ENCODE measurements around the gene ANKRD44.

The ANKRD44 gene

GRCh38 chr2:196971574-196972279 lies 338.9 kb downstream of the ANKRD44 start:
- no peak for DNase-seq

DNA sequence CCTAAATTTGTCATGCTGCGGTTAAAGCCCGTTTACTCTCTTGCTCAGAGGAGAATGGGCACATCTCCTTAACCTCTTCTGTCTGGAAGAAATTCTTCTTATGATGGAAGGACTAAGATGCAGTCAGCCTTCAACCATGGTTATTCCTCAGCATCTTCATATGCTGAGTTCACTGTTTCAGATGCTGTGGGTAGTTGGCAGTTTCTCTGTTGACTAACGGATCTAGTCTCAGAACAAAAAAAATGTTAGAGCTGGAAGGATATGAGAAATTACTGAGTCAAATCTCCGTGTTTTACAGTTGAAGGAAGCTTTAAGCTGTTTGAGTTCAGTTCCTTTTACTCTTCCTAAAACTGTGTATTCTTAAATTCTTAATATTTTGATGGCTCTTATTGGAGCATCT lies 340.5 kb downstream of the ANKRD44 start:
- DNase-seq: no peak

DNA sequence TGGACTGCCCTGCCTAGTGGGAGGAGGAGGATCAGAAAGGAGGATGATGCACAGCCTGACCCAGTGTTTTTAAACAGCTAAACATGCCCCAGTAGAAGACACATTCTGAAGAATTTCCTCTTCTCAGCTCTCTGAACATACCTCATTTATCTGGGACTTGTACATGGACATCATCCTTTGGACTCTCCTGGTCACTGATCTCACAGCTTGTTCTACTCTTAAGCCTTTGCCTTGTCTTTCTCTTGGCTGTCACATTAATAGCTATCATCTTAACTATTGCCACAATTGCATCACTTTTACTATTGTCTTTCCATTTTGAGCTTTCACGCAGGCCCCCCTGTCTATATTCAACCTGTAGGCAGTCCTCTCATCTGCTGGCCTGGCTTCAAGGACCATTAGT lies 342.1 kb downstream of the ANKRD44 start:
- DNase-seq: no peak

DNA sequence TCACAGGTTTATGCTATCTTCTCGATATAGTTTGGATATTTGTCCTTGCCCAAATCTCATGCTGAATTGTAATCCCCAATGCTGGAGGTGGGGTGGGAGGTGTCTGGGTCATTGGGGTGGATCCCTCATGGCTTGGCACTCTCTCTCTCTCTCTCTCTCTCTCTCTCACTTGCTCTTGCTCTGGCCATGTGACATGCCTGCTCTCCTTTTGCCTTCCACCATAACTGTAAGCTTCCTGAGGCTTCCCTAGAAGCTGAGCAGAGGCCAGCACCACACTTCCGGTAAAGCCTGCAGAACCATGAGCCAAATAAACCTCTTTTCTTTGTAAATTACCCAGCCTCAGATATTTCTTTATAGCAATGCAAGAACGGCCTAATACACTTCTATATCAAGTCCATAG lies 342.8 kb downstream of the ANKRD44 start:
- DNase-seq: no peak

GRCh38 chr2:196967116-196967515 lies 343.5 kb downstream of the ANKRD44 start:
- DNase-seq: no peak

DNA sequence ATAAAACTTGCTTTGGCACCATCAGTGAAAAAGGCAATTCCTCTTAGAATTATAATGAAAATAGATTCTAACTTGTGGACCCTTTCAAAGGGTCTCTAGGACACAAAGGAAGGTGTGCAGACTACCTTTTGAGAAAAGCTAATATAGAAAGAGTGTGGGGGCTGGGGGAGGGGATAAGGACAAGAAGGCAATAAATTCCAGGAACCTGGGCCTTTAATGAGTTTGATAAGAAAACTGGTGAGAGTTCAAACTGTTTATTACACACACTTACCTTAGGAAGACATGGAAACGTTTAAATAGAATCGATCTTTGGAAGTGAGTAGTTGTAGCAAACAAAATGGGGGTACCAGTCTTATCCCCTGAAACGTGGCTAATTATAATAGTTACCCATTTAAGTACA lies 344.5 kb downstream of the ANKRD44 start:
- DNase-seq: no peak

GRCh38 chr2:196965651-196966050 lies 344.9 kb downstream of the ANKRD44 start:
- no peak for DNase-seq

- DNase-seq: no peak
Measured at GRCh38 chr2:196963961-196964360, 346.6 kb downstream of the ANKRD44 start.

- DNase-seq: no peak
Measured at GRCh38 chr2:196963043-196963442, 347.5 kb downstream of the ANKRD44 start.

DNA sequence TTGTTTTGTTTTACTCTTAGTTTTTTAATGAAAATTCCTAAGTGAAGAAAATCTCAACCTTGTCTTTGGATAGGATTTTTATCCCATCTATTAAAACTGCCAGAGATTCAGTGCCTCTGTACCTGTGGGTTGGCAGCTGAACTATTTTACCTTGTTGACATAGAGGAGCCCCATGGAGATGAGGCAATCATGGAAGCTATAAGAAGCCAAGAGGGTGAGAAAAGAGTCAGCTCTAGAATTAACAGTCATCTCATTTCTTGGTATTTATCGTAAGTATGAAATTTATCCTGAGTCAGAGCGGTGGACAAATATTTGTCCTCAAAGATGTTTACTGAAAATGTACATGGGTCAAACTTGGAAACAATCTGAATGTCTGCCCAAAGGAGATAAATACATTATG lies 348.3 kb downstream of the ANKRD44 start:
- DNase-seq: no peak

DNA sequence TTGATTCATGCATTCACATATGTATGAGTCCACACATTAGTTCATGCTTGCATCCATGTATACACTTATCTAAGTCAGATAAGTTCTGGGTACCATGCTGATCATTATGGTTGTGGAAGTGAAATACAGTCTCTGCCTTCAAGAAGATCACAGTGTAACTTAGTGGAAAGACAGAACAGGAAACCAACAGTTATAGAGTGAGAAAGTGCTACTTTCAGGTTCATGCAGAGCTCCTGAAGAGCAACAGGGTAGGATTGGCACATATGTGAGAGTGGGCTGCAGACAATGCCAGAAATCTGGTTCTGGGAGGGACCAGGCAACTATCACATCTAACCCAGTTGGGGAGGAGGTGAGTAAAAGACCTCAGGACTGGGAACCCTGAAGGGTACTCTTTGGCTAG lies 348.7 kb downstream of the ANKRD44 start:
- DNase-seq: no peak

DNA sequence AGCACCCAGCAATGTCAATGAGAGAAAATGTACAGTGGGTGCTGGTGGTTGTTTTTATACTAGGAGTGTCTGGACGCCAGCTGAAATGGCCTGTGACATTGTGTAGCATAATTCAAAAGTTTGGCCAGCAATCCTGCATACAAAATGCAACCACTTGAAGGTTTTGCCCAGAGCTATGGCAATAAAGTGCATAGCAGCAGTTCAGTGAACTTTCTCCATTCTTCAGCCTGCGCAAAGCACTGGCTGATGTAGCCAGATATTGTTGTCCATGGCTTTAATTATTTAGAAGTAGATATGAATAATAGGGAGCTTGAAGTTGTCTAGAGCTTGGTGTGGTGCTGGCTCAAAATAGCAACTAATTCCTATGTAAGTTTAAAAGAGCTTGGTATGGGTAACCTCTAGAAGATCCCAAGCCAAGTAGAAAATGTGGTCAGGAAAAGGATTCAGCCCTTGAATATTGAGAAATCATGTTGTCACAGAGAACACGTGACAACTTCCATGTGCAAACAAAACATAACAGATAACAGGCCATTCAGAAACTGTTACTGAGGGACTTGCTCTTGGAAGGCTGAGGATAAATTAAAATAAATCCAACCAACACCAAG lies 350.7 kb downstream of the ANKRD44 start:
- DNase-seq: no peak

DNA sequence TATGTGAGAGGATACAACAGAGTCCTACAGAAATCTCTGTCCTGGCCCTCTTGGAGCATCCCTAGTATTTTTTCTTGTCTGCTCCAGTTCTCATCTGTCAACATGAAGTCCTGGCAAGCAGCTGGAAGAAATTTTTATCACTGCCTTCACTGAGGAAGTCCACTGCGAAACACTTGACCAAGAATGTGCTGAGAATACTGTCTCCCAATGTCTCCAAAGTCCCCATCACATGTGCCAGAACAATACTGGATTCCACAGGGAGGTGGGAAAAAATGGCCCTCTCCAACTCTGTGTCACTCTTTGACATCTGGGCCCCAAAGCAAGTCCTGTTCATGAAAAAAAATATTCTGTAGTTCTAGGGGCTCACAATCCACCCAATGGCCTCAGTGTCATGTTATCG lies 351.3 kb downstream of the ANKRD44 start:
- DNase-seq: no peak

GRCh38 chr2:196957881-196958525 lies 352.6 kb downstream of the ANKRD44 start:
- DNase-seq: peak in 1 of 2 experiments; percentile 11

- DNase-seq: no peak
Measured at GRCh38 chr2:196957442-196957841, 353.1 kb downstream of the ANKRD44 start.

- peak; percentile 56 to 62 for DNase-seq
Measured at GRCh38 chr2:196956069-196956468, 354.5 kb downstream of the ANKRD44 start.

DNA sequence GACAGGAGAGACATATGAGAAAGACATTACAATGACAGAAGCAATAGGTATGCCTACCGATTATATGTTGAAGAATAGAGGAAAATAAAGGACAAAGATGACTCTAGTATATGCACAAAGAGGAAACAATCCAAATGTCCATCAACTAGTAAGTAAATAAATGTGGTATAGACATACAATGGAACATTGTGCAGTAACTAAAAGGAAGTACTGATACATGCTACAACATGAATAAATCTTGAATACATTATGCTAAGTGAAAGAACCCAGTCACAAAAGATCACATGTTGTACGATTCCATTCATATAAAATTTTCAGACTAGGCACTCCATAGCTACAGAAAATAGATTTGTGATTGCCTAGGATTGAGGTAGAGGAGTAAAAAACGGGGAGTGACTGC lies 355.5 kb downstream of the ANKRD44 start:
- DNase-seq: peak; percentile 20 to 35

DNA sequence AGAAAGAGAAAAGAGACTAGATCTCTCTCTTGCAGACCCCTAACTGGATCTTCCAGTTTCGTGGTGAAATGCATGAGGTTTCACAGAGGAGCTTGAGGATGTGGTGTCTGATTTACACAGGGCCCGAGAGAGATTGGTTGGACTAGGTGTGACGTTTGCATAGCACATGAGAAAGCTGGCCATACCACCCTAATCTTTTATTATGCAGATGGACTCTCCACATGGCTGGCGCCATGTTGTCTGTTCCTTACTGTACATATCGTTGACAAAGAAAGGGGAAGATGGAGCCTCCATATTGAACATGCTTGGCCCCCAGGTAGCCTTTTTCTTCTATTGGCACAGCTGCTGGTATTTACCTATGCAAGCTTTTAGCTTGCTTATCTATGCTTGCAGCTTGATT lies 356.6 kb downstream of the ANKRD44 start:
- peak; percentile 91 to 97 for DNase-seq

- no peak for DNase-seq
Measured at GRCh38 chr2:196952936-196953335, 357.6 kb downstream of the ANKRD44 start.

GRCh38 chr2:196951973-196952372 lies 358.6 kb downstream of the ANKRD44 start:
- peak in 1 of 2 experiments; percentile 11 for DNase-seq

DNA sequence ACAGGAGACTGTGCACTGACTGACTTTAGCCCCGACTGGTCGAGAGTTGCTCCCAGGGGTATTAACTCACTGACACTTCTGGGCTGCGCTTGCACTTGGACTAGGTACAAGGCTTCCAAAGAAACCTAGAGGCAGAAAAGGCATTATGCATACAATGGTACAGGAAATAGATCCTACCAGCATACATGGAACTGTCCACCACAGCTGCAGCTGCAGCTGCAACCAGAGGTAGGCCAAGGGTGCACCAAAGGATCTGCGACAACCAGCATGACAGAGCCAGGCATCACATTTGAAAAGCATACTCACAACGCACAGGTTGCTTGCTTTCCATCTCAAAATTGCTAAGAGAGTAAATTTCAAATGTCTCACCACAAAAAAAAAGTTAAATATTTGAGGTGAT lies 361.5 kb downstream of the ANKRD44 start:
- DNase-seq: no peak

- DNase-seq: no peak
Measured at GRCh38 chr2:196944570-196944969, 366.0 kb downstream of the ANKRD44 start.

DNA sequence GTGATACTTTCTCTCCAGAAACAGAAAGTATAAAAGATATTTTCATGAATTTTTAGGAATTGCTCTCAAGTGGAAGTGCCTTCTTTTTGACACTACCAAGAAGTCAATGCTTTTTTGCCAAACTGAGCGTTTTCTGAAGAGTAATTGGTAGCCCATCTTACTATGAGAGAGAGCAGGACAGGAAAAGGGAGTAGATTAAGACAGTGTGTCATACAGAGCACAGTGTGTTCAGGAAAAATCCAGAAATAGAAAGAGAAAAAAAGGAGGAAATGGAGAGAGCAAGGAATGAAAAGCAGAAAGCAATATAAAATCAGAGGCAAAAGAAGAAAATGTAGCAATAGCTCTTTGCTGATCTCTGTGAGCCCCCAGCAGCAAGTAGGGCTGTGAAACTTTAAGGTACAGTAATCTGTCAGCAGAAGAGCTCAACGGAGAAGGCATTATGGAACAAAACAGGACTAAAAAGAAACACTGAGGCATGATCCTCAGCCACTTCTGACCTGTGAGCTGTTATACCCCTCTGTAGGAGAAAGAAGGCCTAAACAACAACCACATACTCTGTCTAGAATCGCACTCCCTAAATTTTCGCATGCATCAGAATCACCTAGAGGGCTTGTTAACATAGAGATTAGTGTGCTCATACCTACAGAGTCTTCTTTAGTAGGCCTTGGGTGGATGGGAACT lies 369.0 kb downstream of the ANKRD44 start:
- no peak for DNase-seq

DNA sequence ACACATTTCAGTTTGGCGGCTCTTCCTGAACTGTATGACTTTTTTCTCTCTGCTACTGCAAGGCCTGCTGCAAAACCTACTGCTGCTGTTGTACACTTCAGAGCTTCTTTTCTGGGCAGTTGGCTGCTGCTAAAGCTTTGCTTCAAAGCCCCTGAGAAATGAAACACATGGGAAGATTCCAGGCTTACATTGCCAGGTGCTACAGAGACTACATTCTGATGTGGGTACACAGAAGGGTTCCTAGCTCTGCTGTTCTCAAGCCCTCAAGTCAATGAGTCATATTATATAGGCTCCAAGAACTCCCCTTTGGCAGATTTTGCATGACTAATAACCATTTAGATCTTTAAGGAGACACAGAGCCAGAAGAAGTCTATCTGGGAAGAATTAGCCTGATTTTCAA lies 371.2 kb downstream of the ANKRD44 start:
- no peak for DNase-seq

Measured in NCI-H1930 (cell line).